ENCODE results near the gene TCEANC. TPM values are rescaled to one million over a fixed set of nuclear protein-coding genes. Genes with fewer than 3 reads are reported as not detected.

TCEANC gene
- total RNA-seq, 4 donors from 2014 or later, result 3.1 to 5.9 (median 4.1) TPM

- TF ChIP-seq CTCF (IDR thresholded peaks at IDR 0.05; ENCODE audit: low read depth), result no peak
Observed at GRCh38 chrX:13661735-13662288, 8.9 kb downstream of the TCEANC start.

- no peak for TF ChIP-seq CTCF (IDR thresholded peaks at IDR 0.05; ENCODE audit: low read depth)
Observed at GRCh38 chrX:13662355-13662791, 9.4 kb downstream of the TCEANC start.

GRCh38 chrX:13664020-13664419, 11.1 kb downstream of the TCEANC start:
- no peak for TF ChIP-seq CTCF (IDR thresholded peaks at IDR 0.05; ENCODE audit: low read depth)

GRCh38 chrX:13666836-13667235, 13.9 kb downstream of the TCEANC start:
- no peak for TF ChIP-seq CTCF (IDR thresholded peaks at IDR 0.05; ENCODE audit: low read depth)

GRCh38 chrX:13667919-13668318, 15.0 kb downstream of the TCEANC start:
- no peak for TF ChIP-seq CTCF (IDR thresholded peaks at IDR 0.05; ENCODE audit: low read depth)

GRCh38 chrX:13669246-13669737, 16.4 kb downstream of the TCEANC start:
- TF ChIP-seq CTCF (IDR thresholded peaks at IDR 0.05; ENCODE audit: low read depth), result no peak

- TF ChIP-seq CTCF (IDR thresholded peaks at IDR 0.05; ENCODE audit: low read depth), result no peak
Observed at GRCh38 chrX:13670197-13670596, 17.3 kb downstream of the TCEANC start.
